Endothelial cell of umbilical vein (primary cell): ENCODE data around the gene PCBD2. TPM values are rescaled to one million over a fixed set of nuclear protein-coding genes. Genes with fewer than 3 reads are reported as not detected.

Experiments
- BruUV-seq: library from RNA; stranded (reverse); fragments of 400-500 nt; replicated peaks from 2 replicates; lab custom pipeline; 2021; lab: Mats Ljungman, UMichigan
- CTCF ChIA-PET: fragments of 300-600, 350-600 bp; sonication (Branson Sonifier 250); formaldehyde crosslinking; loops from one replicate; lab custom pipeline; 2021; ENCODE audit warnings: antibody characterized with exemption, inconsistent platforms; lab: Charles Lee
- POLR2A ChIA-PET: fragments of 300-600, 350-600 bp; sonication (Branson Sonifier 250); formaldehyde crosslinking; loops from one replicate; lab custom pipeline; 2021; ENCODE audit warnings: antibody characterized with exemption, inconsistent platforms; lab: Charles Lee
- DNase-seq: peaks from one replicate; pipeline ENCODE4 v3.0.0-alpha.2; 2011; ENCODE audit warnings: low read depth, low spot score
- FAIRE-seq: peaks from 2 replicates; lab custom pipeline; 2011; peaks lifted over from hg19 to GRCh38; lab: Jason Lieb, UNC
- H2AFZ ChIP-seq: 2 replicates; pipeline ENCODE4 v1.6.0; 2012; ENCODE audit warnings: low read depth, low read length, control low read depth, inconsistent platforms
- H3K27ac ChIP-seq: 2 replicates; pipeline ENCODE4 v1.5.1; 2011; ENCODE audit warnings: low read depth, mild to moderate bottlenecking, control low read depth, low read length, moderate library complexity; ENCODE audit not compliant: insufficient read depth
- H3K27me3 ChIP-seq, 2 experiments: 2 replicates each; pipeline versions ENCODE4 v1.6.0 to v1.6.1; 2011; ENCODE audit warnings: low read length in 2 of 2, mixed read lengths in 1 of 2; ENCODE audit not compliant: control insufficient read depth in 2 of 2, insufficient read depth in 2 of 2
- H3K36me3 ChIP-seq, 2 experiments: 2 replicates in 1 of 2; 3 replicates in 1 of 2; pipeline ENCODE4 v1.5.1; 2011; ENCODE audit warnings: low read length in 2 of 2, mild to moderate bottlenecking in 1 of 2, moderate library complexity in 1 of 2; ENCODE audit not compliant: control insufficient read depth in 2 of 2, insufficient read depth in 2 of 2; ENCODE audit errors: extremely low read depth in 1 of 2
- H3K4me1 ChIP-seq: 3 replicates; pipeline ENCODE4 v1.5.1; 2011; ENCODE audit warnings: mild to moderate bottlenecking, low read length; ENCODE audit not compliant: control insufficient read depth, insufficient read depth; ENCODE audit errors: extremely low read depth
- H3K4me2 ChIP-seq: 2 replicates; pipeline ENCODE4 v1.6.1; 2011; ENCODE audit warnings: low read length, control low read depth, mixed read lengths; ENCODE audit not compliant: insufficient read depth
- H3K4me3 ChIP-seq, 3 experiments: fragments of 200-600 bp in 1 of 3; sonication (generic), shearing (Covaris generic) in 1 of 3; replicated peaks in 1 of 3; 2 replicates each; pipeline ENCODE4 v1.5.1; 2011 to 2016; ENCODE audit warnings: control low read depth in 3 of 3, low read length in 3 of 3, mild to moderate bottlenecking in 2 of 3, inconsistent platforms in 1 of 3, low read depth in 1 of 3, moderate library complexity in 1 of 3; ENCODE audit not compliant: insufficient read depth in 1 of 3
- H3K79me2 ChIP-seq: 2 replicates; pipeline ENCODE4 v1.6.0; 2012; ENCODE audit warnings: low read length, inconsistent platforms; ENCODE audit not compliant: control insufficient read depth, insufficient read depth
- H3K9ac ChIP-seq: replicated peaks from 2 replicates; pipeline ENCODE3; 2011; ENCODE audit warnings: low read length, control low read depth; ENCODE audit not compliant: insufficient read depth; ENCODE audit errors: extremely low read depth
- H3K9me1 ChIP-seq: replicated peaks from 3 replicates; pipeline ENCODE4 v1.6.0; 2011; ENCODE audit warnings: mild to moderate bottlenecking, low read length; ENCODE audit not compliant: control insufficient read depth, insufficient read depth; ENCODE audit errors: extremely low read depth
- H3K9me3 ChIP-seq: replicated peaks from 2 replicates; pipeline ENCODE4 v1.5.1; 2012; ENCODE audit warnings: low read length, inconsistent platforms; ENCODE audit not compliant: control insufficient read depth, insufficient read depth
- H4K20me1 ChIP-seq: replicated peaks from 2 replicates; pipeline ENCODE3; 2011; ENCODE audit warnings: mild to moderate bottlenecking, low read length; ENCODE audit not compliant: control insufficient read depth, insufficient read depth; ENCODE audit errors: extremely low read depth
- EZH2 ChIP-seq: IDR thresholded peaks from 2 replicates; pipeline ENCODE4 v1.6.1; 2012; ENCODE audit warnings: borderline replicate concordance, low read depth, mild to moderate bottlenecking, moderate library complexity, low read length, inconsistent platforms; ENCODE audit not compliant: severe bottlenecking
- FOS ChIP-seq: IDR thresholded peaks from 2 replicates; pipeline ENCODE4 v1.6.1; 2011; ENCODE audit warnings: mild to moderate bottlenecking, low read length, moderate library complexity, borderline replicate concordance; ENCODE audit not compliant: insufficient read depth
- GATA2 ChIP-seq: IDR thresholded peaks from 2 replicates; pipeline ENCODE4 v1.7.0; 2011; ENCODE audit warnings: low read depth, mild to moderate bottlenecking, moderate library complexity, mixed read lengths, low read length; ENCODE audit not compliant: insufficient read length, insufficient read depth
- JUN ChIP-seq: IDR thresholded peaks from 2 replicates; pipeline ENCODE4 v1.6.1; 2011; ENCODE audit warnings: borderline replicate concordance, low read depth; ENCODE audit not compliant: insufficient read length, insufficient read depth
- MYC ChIP-seq: IDR thresholded peaks from one replicate; pipeline ENCODE4 v1.6.1; 2011; ENCODE audit warnings: mild to moderate bottlenecking, low read depth, low read length
- dilution Hi-C: fragments of 300-500 bp; cut with MboI; formaldehyde crosslinking; loops from one replicate; pipeline ENCODE4 v1.15.0; 2019; ENCODE audit warnings: low sequenced_read_pairs; ENCODE audit not compliant: extremely low pct_ligation_motif_present
- intact Hi-C: fragments of 100-400 bp; cut with micrococcal nuclease; formaldehyde crosslinking; loops from one replicate; pipeline ENCODE4 v1.10.0; 2022
- polyA plus RNA-seq, 4 experiments: library from polyadenylated mRNA; depleted of rRNA in 3 of 4; stranded (reverse) in 3 of 4; unstranded in 1 of 4; fragments of >200 nt; gene quantifications; 2 replicates each; pipeline versions ENCODE4 v1.2.1 to v1.2.3, GENCODE V29; 2011 to 2012; ENCODE audit warnings: missing spikeins in 1 of 4
- total RNA-seq: library from RNA; stranded (reverse); gene quantifications from 2 replicates; pipeline ENCODE4 v1.2.3, GENCODE V29; 2021
- TF ChIP-seq, protein P1 (sequence below), 2 donors: IDR thresholded peaks; 1 replicate in 1 of 2; 2 replicates in 1 of 2; pipeline ENCODE4 v1.5.1; 2011; ENCODE audit warnings: low read length in 2 of 2, mild to moderate bottlenecking in 2 of 2, moderate library complexity in 2 of 2, control low read depth in 1 of 2, inconsistent platforms in 1 of 2, low read depth in 1 of 2; ENCODE audit not compliant: insufficient read depth in 1 of 2; ENCODE audit errors: extremely low read depth in 1 of 2

PCBD2 gene
- total and polyA plus RNA-seq, 2 donors (not counting 3 experiments of a cell fraction or from before 2014, with no cell fraction given) = 4.0 to 10.7 TPM

- Histone ChIP-seq H3K9me1 (no peaks in the 10 kb centered on the region), H3K36me3 (peaks cover 2 to 3% of the 10 kb centered on the region in 2 experiments), H3K9me3 (no peaks in the 10 kb centered on the region), H3K4me2 (no peak overlapping the region), H3K27ac (no peak overlapping the region), H3K27me3 (no peaks in the 10 kb centered on the region), H3K4me1 (no peaks in the 10 kb centered on the region), H3K9ac (no peak overlapping the region), H4K20me1 (no peaks in the 10 kb centered on the region), H2AFZ (no peak overlapping the region), H3K79me2 (no peaks in the 10 kb centered on the region), H3K4me3 (no peak overlapping the region)
- no TSS peak for BruUV-seq
- dilution Hi-C loops (no loop called here), intact Hi-C loops (loop anchor here (1.0 kb wide), 1 partner anchor 413 kb away; no protein-coding TSS in a partner anchor)
- CTCF ChIA-PET = no interaction called here
- no peak for DNase-seq
- POLR2A ChIA-PET = no interaction called here
- no peak for TF ChIP-seq MYC
- TF ChIP-seq EZH2 = no peak
- no peak for TF ChIP-seq JUN
- no peak for TF ChIP-seq FOS
- TF ChIP-seq, protein P1, sequence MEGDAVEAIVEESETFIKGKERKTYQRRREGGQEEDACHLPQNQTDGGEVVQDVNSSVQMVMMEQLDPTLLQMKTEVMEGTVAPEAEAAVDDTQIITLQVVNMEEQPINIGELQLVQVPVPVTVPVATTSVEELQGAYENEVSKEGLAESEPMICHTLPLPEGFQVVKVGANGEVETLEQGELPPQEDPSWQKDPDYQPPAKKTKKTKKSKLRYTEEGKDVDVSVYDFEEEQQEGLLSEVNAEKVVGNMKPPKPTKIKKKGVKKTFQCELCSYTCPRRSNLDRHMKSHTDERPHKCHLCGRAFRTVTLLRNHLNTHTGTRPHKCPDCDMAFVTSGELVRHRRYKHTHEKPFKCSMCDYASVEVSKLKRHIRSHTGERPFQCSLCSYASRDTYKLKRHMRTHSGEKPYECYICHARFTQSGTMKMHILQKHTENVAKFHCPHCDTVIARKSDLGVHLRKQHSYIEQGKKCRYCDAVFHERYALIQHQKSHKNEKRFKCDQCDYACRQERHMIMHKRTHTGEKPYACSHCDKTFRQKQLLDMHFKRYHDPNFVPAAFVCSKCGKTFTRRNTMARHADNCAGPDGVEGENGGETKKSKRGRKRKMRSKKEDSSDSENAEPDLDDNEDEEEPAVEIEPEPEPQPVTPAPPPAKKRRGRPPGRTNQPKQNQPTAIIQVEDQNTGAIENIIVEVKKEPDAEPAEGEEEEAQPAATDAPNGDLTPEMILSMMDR (IDR thresholded peaks at IDR 0.05; ENCODE audit: extremely low read depth in 1 of 2, insufficient read depth in 1 of 2, low read depth in 1 of 2, low read length in 2 of 2) = no peak
- no peak for TF ChIP-seq GATA2
- no peak for FAIRE-seq
Observed at GRCh38 chr5:134918861-134919260, 13.9 kb downstream of the PCBD2 start.
